Erythroblast (primary cell): ENCODE measurements around the gene FGF12.

Experiments
- DNase-seq, 2 experiments: peaks; one replicate each; lab custom pipeline; 2025; lab: John Stamatoyannopoulos, UW
- GATA1 ChIP-seq: IDR thresholded peaks from 2 replicates; pipeline ENCODE4 v1.6.1; 2011; ENCODE audit warnings: low read depth, mild to moderate bottlenecking, control low read depth, low read length, moderate library complexity
- POLR2A ChIP-seq: IDR thresholded peaks from 2 replicates; pipeline ENCODE4 v1.6.1; 2011; ENCODE audit warnings: mild to moderate bottlenecking, low read length

Gene FGF12

GRCh38 chr3:192171213-192171612 is 556.1 kb downstream of the FGF12 start:
- TF ChIP-seq GATA1 (no peak), POLR2A (no peak)

GRCh38 chr3:192170659-192171058 is 556.7 kb downstream of the FGF12 start:
- TF ChIP-seq POLR2A (no peak), GATA1 (no peak)
- no peak for DNase-seq

More at GRCh38 chr3:192171213-192171612, 556.1 kb downstream of the FGF12 start:
- no peak for DNase-seq

GRCh38 chr3:192170031-192170430 is 557.3 kb downstream of the FGF12 start:
- no peak for DNase-seq
- TF ChIP-seq GATA1 = no peak
- no peak for TF ChIP-seq POLR2A

- DNase-seq = no peak
- TF ChIP-seq POLR2A = no peak
Measured at GRCh38 chr3:192169332-192169915, 557.9 kb downstream of the FGF12 start.

- TF ChIP-seq GATA1 (no peak), POLR2A (no peak)
- DNase-seq = no peak
Measured at GRCh38 chr3:192168202-192168601, 559.1 kb downstream of the FGF12 start.

- TF ChIP-seq POLR2A (no peak), GATA1 (no peak)
Measured at GRCh38 chr3:192165552-192165951, 561.8 kb downstream of the FGF12 start.

GRCh38 chr3:192161661-192162060 is 565.7 kb downstream of the FGF12 start:
- no peak for DNase-seq
- TF ChIP-seq GATA1 (no peak), POLR2A (no peak)

More at GRCh38 chr3:192165552-192165951, 561.8 kb downstream of the FGF12 start:
- DNase-seq = no peak

- TF ChIP-seq GATA1 = no peak
- no peak for DNase-seq
Measured at GRCh38 chr3:192156382-192156781, 571.0 kb downstream of the FGF12 start.

GRCh38 chr3:192155194-192155593 is 572.1 kb downstream of the FGF12 start:
- no peak for TF ChIP-seq GATA1
- no peak for TF ChIP-seq POLR2A
- no peak for DNase-seq

GRCh38 chr3:192133271-192133670 is 594.1 kb downstream of the FGF12 start:
- DNase-seq = no peak
- no peak for TF ChIP-seq POLR2A
- no peak for TF ChIP-seq GATA1

GRCh38 chr3:192130534-192131132 is 596.7 kb downstream of the FGF12 start:
- peak; percentile 15 to 47 for DNase-seq
- TF ChIP-seq POLR2A (no peak), GATA1 (no peak)

- TF ChIP-seq POLR2A = no peak
- no peak for TF ChIP-seq GATA1
Measured at GRCh38 chr3:192129586-192129985, 597.8 kb downstream of the FGF12 start.

GRCh38 chr3:192128922-192129321 is 598.4 kb downstream of the FGF12 start:
- TF ChIP-seq POLR2A = no peak
- TF ChIP-seq GATA1 = no peak
- DNase-seq = no peak

More at GRCh38 chr3:192129586-192129985, 597.8 kb downstream of the FGF12 start:
- DNase-seq = no peak

- TF ChIP-seq GATA1 (no peak), POLR2A (no peak)
- DNase-seq = no peak
Measured at GRCh38 chr3:192128060-192128459, 599.3 kb downstream of the FGF12 start.
